ENCODE measurements around the gene OTC. TPM values are rescaled to one million over a fixed set of nuclear protein-coding genes. Genes with fewer than 3 reads are reported as not detected.
A peak's percentile ranks its signal among the peaks of the same experiment; 100 is the strongest.

The OTC gene
- total RNA-seq, 1 donor from 2014 or later: 0.58 TPM

DNA sequence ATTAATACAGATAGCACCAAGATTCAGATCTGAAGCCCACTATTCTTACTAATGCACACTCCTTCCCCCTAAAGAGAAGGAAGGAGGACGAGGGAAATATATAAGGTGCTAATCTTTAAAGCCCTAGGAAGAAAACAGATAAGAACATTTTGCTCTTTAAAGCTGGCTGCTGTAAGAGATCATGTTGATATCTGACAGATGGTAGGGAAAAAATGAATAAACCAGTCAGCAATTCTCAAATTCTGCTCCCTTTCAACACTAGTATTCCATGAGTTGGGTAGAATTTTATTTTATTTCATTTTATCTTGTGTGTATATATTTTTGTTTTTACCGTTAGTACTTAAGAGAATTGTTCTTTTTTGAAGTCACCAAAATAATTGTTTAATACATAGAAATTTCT lies 19.2 kb downstream of the OTC start:
- Histone ChIP-seq H3K36me3 (no peaks in the 10 kb centered on the region), H3K27me3 (ENCODE audit: low read depth) (no peaks in the 10 kb centered on the region), H3K27ac (replicated peaks) (no peak overlapping the region), H3K9me3 (replicated peaks) (no peaks in the 10 kb centered on the region), H3K4me1 (no peaks in the 10 kb centered on the region), H3K4me3 (no peak overlapping the region)
- TF ChIP-seq CTCF (IDR thresholded peaks at IDR 0.05; ENCODE audit: borderline replicate concordance): no peak
- no peak for DNase-seq
- intact Hi-C loops (cut with micrococcal nuclease): no loop called here

- intact Hi-C loops (cut with micrococcal nuclease): no loop called here
- Histone ChIP-seq H3K4me1 (no peaks in the 10 kb centered on the region), H3K27me3 (ENCODE audit: low read depth) (no peaks in the 10 kb centered on the region), H3K9me3 (replicated peaks) (no peaks in the 10 kb centered on the region), H3K4me3 (no peak overlapping the region), H3K27ac (replicated peaks) (no peak overlapping the region), H3K36me3 (no peaks in the 10 kb centered on the region)
- DNase-seq: no peak
- no peak for TF ChIP-seq CTCF (IDR thresholded peaks at IDR 0.05; ENCODE audit: borderline replicate concordance)
These were observed 22.0 kb downstream of the OTC start for GRCh38 chrX:38374431-38374830.

DNA sequence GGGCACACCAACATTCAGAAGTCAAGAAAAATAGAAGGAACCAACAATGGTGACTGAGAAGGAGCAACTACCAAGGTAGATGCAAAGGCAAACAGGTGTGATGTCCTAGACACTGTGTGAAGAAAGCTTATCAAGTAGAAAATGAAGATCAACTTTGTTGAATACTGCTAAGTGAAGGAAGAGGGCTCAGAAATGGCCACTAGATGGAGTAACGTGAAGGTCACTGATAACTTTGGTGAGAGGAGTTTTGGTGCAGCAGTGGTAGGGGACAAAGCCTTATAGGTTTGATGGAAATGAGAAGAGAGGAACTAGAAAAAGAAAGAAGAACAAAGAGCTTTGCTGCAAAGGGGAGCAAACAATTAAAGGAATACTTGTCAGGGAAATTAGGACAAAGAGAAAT lies 23.5 kb downstream of the OTC start:
- Histone ChIP-seq H3K4me3 (no peak overlapping the region), H3K27me3 (ENCODE audit: low read depth) (no peaks in the 10 kb centered on the region), H3K36me3 (no peaks in the 10 kb centered on the region), H3K4me1 (no peaks in the 10 kb centered on the region), H3K9me3 (replicated peaks) (no peaks in the 10 kb centered on the region), H3K27ac (replicated peaks) (no peak overlapping the region)
- TF ChIP-seq CTCF (IDR thresholded peaks at IDR 0.05; ENCODE audit: borderline replicate concordance): peak; percentile 42
- DNase-seq: no peak
- intact Hi-C loops (cut with micrococcal nuclease): no loop called here

DNA sequence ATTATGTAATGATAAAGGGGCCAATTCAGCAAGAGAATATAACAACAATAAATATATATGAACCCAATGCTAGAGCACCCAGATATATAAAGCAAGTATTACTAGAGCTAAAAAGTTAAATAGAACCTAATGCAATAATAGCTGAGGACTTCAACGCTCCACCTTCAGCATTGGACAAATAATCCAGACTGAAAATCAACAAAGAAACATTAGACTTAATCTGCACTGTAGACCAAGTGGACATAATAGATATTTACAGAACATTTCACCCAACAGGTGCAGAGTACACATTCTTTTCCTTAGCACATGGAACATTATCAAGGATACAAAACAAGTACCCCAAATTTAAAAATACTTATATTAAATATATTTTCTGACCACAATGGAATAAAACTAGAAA lies 24.3 kb downstream of the OTC start:
- intact Hi-C loops (cut with micrococcal nuclease): no loop called here
- Histone ChIP-seq H3K27me3 (ENCODE audit: low read depth) (no peaks in the 10 kb centered on the region), H3K36me3 (no peaks in the 10 kb centered on the region), H3K4me3 (no peak overlapping the region), H3K4me1 (no peaks in the 10 kb centered on the region), H3K9me3 (replicated peaks) (no peaks in the 10 kb centered on the region), H3K27ac (replicated peaks) (no peak overlapping the region)
- TF ChIP-seq CTCF (IDR thresholded peaks at IDR 0.05; ENCODE audit: borderline replicate concordance): no peak
- DNase-seq: no peak

- Histone ChIP-seq H3K27me3 (ENCODE audit: low read depth) (no peaks in the 10 kb centered on the region), H3K9me3 (replicated peaks) (no peaks in the 10 kb centered on the region), H3K4me3 (no peak overlapping the region), H3K27ac (replicated peaks) (no peak overlapping the region), H3K36me3 (no peaks in the 10 kb centered on the region), H3K4me1 (no peaks in the 10 kb centered on the region)
- intact Hi-C loops (cut with micrococcal nuclease): no loop called here
- DNase-seq: no peak
- no peak for TF ChIP-seq CTCF (IDR thresholded peaks at IDR 0.05; ENCODE audit: borderline replicate concordance)
These were observed 26.7 kb downstream of the OTC start for GRCh38 chrX:38379088-38379487.

DNA sequence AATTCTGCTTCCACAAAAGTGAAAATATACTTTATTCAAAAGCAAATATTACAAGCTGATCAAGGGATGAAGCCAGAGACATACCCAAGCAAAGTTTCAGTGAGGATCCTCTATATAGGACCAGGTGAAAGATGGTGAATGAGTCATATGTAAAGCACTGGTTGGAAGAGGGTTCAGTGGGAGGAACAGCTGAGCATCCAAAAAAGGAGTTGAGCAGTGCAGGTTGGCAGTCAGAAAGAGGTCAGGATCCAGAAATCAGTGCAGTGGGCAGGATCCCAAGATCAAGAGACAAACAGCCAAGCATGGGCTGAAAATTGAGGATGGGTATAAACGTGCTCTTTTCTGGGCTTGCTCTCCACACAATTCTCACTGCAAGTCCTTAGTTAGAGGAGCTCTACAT lies 30.3 kb downstream of the OTC start:
- H3K27me3 ChIP-seq (ENCODE audit: low read depth): no peaks in the 10 kb centered on the region
- no peaks in the 10 kb centered on the region for H3K4me1 ChIP-seq
- intact Hi-C loops (cut with micrococcal nuclease): no loop called here
- DNase-seq: no peak
- no peak overlapping the region for H3K27ac ChIP-seq (replicated peaks)
- no peak overlapping the region for H3K4me3 ChIP-seq
- H3K36me3 ChIP-seq: no peaks in the 10 kb centered on the region
- no peak for TF ChIP-seq CTCF (IDR thresholded peaks at IDR 0.05; ENCODE audit: borderline replicate concordance)
- H3K9me3 ChIP-seq (replicated peaks): no peaks in the 10 kb centered on the region
